HG03135 (cell line): Measurements from ENCODE around the gene CAMKMT.
A peak's percentile ranks its signal among the peaks of the same experiment; 100 is the strongest.
"Not testable (repeated sequence)": the region's sequence is repeated elsewhere in the genome, so short reads cannot be mapped to it uniquely, and the experiment has no call there.

ENCODE experiments used
- ATAC-seq: cut with Tn5 transposase; IDR thresholded peaks from one replicate; pipeline ENCODE4 v1.9.1; 2021; ENCODE audit warnings: mild to moderate bottlenecking, moderate library complexity; ENCODE audit not compliant: unreplicated experiment

CAMKMT gene

DNA sequence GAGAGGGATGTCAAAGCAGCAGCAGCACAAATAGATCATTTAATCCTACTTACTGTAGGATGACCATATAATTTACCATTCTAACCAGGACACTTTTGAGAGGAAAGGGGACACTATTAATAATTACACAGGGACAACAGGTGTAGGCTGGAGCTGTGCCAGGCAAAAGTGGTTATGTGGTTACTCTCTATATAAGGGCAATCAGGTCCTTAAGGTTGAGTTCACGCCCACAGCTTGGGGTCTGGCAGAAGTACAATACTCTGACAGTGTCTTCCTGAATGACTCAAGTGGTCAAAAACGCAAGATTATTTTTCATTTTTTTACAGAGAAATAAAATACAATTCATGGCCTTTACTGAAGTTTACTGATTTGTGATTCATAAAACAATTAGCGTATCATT lies 3.2 kb upstream of the CAMKMT start:
- peak; percentile 26 for ATAC-seq

DNA sequence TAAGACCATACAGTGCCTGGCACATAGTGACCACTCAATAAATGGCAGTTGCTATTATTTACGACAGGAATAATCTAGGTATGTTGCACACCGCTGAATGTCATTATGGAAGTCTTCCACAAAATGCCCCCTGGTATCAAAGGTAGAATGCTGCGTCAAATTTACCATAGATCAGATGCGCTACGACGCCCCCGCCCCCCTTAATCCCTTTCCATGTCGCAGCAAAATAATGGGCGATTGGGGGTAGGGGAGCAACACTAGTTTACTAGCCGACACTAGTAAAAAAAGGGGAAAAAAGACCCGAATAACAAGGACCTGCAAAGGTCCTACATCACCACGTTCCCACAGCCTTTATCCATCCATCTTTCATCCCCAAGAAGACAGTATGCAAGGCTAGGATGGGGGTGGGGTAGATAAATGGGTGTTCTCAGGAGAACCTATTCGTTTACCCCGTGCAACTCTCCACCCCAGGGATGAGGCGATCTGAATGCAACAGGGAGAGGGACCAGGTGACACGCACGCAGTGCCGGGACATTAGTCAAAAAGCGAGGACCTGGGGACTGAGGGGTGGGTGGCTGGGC lies 908 bp upstream of the CAMKMT start:
- ATAC-seq: peak; percentile 2

DNA sequence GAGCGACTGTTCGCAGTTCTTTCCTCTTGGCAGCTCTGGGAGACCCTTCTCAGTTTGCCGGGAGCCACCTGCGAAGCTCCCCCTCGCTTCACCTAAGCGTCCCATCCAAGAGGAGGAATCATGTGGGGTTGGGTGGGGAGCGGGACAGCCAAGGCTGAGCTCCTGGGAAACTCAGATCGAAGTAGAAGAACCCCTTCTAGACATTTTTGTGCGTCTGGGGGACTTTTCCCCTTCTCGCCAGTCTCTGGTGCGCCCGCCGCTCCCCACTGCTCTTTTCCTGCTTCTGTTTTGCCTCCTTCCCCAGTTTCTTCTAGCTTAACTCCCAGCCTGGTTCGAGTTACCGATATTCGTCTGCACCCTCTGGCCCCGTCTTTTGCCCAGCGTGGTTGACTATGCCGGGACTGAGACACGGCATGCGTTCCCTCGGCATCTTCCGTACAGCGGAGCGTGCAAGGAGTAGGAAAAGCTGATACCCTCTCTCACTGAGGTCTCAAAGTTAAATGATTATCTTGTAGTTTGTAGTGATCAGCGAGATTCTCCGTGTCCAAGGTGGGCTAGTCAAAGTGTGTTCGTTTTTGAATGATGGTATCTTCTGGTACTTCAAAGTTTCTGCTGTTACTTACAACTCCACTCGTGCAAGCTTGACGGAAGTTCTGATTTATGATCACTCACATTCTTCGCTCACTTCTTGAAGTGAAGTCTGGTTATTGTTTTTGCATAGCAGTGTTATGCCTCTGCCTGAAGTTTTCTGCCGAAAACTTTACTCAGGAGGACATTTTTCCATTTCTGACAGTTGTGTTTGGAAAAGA lies 664 bp downstream of the CAMKMT start:
- ATAC-seq: peak; percentile 15

DNA sequence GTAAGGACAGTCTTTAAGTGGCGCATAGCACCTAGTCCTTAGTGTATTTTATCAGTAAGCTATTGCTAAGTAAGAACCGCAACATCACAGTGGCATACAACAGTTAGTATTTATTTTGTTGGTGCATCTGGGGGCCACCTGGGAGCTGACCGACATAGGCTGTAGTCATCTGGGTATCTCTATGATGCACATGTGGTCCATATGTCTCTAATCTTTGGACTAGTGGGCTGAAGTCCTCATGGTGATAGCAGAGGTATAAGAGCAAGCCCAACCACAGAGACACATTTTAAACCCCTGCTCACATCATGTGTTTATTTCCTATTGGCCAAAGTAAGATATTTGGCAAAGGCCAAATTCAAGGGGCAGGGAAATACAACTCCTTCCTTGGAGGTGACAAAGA lies 2.9 kb downstream of the CAMKMT start:
- no peak for ATAC-seq

DNA sequence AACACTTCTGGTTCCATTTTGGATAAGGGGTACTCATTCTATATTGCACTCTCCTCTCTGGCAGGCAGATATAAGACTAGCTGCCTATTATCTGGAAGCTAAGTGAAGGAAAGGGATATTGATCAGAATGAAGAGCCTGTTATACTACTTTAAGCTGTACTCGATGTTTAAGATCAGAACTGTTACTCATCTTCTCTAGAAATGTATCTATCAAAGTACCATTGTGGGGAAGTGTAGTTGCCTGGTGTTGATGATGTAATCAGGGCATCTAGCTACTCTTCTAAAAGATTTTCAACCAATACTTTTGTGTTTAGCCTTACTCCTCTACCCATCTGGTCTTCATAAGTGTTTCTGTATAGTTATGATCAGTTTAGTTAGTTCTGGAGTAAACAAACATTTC lies 5.8 kb downstream of the CAMKMT start:
- ATAC-seq: no peak

DNA sequence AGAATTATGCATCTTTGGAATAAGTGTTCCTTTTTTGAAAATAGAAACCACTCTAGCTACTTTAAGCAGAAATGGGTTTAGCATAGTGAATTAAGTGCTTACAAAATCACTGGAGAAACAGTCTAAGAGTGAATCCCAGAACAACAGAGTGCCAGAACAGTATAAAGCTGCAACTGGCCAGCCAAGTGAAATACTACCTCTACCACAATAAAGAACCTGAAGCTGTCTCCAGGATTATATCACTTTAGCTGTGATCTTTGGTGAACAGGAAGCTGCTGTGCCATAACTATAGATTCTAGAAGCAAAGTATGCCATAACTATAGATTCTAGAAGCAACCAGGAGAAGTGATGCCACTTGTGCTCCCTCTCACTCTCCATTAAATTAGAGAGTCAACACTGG lies 7.6 kb downstream of the CAMKMT start:
- ATAC-seq: no peak

DNA sequence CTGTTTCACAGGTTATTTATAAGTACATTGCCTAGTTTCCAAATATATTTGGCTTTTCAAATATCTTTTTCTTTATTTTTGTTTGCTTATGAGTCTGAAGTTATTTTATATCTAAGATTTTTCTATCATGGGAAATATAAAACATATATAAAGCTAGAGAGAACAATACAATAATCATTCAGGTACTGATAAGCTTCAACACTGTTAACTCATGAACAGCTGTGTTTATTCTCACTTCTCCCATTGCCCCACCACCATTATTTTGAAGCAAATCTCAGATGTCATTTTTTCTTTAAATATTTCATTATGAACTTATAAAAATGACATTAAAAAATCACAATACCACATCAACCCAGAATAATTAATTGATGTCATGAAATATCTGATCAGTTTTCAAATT lies 9.7 kb downstream of the CAMKMT start:
- no peak for ATAC-seq

DNA sequence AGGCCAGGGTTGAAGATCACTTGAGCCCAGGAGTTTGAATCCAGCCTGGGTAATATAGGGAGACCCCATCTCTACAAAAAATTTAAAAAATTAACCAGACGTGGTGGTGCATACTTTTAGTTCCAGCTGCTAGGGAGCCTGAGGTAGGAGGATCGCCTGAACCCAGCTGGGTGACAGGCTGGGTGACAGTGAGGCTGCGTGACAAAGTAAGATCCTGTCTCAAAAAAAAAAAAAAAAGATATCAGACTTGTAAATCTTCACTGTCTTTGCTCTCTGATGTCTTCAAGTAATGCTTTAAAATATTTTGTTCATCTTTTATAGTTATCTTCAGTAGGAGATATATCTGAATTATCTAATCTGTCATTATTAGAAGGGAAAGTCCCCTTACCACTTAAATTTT lies 10.5 kb downstream of the CAMKMT start:
- no peak for ATAC-seq

DNA sequence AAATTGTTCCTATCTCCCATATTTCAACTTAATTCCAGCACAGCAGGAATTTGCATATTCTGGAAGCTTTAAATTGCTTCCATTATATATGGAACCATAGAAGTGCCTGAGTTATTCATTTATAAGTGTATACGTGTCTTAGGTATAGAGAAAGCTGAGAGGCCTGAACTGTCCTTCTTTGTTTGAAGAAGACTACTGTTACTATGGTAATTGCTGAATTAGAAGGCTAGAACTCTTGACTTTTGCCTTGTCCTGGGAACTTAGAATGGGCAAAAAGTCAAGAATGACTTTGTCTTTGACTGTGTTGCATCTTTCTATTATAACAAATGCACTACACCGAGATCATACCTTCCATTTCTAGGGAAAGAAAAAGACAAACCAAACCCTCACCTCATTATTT lies 15.7 kb downstream of the CAMKMT start:
- no peak for ATAC-seq

DNA sequence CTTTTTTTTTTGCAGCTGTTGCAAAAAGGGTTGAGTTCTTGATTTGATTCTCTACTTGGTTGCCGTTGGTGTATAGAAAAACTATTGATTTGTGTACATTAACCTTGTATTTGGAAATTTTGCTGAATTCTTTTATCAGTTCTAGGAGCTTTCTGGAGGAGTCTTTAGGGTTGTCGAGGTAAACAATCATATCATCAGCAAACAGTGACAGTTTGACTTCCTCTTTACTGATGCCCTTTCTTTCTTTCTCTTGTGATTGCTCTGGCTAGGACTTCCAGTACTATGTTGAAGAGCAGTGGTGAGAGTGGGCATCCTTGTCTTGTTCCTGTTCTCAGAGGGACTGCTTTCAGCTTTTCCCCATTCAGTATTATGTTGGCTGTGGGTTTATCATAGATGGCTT lies 23.5 kb downstream of the CAMKMT start:
- not testable (repeated sequence) for ATAC-seq

DNA sequence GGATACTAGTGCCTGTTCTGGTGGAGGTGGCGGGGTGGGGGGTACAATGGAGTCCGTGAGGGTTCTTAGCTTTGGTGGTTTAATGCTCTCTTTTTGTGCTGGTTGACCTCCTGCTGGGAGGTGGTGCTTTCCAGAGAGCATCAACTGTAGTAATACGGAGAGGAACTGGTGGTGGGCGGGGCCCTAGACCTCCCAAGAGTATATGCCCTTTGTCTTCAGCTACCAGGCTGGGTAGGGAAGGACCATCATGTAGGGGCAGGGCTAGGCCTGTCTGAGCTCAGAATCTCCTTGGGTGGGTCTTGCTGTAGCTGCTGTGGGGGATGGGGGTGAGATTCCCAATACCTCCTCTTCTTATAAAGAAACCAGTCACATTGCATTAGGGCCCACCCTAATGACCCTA lies 27.1 kb downstream of the CAMKMT start:
- ATAC-seq: no peak

DNA sequence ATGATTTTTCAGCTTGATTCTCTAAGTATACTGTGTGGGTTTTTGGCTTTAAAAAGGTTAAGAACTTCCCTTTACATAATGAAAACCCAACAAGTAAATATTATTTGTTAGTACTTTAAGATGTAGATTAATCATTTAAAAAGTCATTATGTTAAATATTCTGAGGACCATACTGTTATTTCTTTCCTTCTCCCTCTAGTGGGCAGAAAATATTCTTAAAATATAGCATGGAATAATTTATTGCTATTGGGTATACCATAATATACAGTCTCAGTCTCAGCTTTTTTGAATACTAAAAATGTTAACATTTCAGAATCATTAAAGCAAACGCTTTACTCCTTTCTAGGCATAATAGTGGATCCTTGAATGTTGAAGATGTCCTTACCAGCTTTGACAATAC lies 28.1 kb downstream of the CAMKMT start:
- ATAC-seq: no peak

DNA sequence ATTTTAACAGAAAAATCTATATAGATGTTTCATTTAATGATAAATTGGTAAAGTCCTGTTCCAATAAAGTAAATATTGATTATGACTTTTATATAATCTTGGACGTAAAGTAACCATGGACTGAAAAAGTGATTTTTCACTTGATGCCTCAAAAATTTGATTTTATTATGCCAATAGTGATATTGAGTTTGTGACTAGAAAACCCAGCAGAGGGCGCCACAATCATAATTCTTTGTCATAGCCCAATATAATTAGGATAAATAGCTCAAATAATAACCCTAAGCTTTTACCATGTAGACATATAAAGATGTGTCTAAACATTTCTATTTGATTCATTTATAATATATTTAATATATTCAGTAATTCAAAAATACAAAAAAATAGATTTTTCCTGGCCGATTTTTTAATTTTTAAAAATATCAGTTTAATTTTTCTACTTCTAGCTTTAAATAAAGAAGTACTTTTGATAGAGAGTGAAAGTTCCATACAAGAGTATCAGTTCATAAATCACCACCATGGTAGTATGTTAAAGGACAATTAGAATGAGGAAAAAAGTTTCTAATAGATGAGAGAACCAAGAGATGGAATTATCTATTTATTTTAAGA lies 30.7 kb downstream of the CAMKMT start:
- no peak for ATAC-seq

DNA sequence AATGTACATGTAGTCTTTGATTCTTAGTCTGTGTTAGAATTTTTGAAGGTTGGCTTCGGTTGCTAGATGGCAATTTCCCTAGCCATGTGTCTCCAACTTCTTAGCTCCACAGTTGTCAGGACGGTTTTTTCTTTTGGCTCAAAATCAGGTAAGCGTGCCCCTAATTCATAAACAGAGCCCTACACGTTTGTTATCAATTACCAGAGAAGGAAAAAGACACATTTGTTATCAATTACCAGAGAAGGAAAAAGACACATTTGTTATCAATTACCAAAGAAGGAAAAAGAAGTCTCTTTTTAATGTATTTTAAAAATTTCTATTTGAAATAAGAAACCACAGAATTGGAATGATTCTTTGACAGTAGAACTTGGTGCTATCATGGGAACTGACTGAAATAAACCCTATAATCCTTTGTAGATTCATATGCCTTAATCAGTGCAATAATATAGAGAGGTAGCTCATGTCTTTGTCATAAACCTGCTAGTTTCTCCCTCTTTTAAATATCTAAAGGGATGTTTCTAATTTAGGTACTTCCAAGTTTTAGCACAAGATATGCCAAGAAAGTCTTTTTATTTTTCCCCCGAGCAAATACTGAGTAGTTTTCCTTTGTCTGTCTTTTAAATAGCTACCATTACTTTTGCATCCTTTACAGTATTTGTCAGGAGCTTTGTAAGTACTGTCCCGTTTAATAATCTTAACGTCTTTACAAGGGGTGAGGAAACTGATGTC lies 35.9 kb downstream of the CAMKMT start:
- ATAC-seq: no peak

DNA sequence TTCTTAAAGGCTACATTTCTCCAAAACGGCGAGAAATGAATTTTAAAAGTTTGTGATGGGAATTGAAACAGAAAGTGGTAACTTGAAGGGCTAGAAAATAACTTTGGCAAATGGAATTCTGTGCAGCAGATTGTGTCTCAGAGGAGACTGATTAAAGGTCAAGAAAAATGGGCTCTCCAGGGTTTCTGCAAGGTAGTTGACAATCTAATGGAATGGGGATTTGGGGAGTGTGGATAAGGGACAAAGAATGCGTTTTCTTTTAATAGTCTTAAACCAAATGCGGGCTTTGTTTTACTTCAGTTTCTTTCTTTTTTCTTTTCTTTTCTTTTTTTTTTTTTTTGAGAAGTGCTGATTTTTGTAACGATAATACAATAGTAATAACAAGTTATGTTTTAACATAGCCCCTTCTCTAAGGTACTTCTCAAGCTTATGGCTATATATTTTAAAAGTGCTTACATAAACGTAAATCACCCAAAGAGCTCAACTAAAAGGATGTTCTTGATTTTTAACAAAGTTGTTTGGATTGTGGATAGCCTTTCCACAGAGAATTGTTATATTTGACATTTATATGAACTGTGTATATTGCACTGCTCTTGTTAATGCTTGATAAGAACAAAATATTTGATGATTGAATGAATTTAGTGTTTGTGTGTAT lies 36.6 kb downstream of the CAMKMT start:
- ATAC-seq: no peak

DNA sequence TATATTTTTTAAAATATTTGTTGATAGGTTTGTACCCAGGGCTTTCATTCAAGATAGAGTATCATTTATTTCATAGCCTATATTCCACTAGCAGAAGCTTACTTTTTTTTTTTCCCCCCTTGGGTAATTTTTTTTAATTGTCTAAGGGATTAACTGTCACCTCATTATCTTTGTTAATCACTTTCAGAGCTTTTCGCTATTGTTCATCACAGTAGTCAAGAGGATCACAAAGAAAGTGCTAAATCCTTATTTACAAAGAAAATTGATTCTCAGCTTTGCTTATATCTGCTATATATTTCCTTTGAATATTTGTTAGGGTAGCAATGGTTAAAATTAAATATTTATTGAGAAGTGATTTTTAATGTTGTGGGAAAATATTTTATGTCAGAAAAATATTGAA lies 59.0 kb downstream of the CAMKMT start:
- ATAC-seq: no peak

DNA sequence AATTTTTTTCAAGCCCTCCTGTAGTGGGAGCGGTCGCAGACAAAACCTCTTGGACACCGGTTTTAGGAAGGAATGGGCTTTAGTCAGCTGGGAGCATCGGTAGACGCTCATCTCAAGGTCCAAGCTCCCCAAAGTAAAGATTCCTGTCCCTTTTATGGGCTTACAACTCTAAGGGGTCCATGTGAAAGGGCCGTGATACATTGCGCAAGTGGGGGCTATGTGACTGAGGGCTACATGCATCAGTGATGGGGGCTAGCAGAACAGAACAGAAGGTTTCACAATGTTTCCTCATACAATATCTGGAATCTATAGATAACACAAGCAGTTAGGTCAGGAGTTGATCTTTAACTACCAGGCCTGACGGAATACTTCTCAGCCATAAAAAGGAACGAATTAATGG lies 62.5 kb downstream of the CAMKMT start:
- ATAC-seq: no peak

DNA sequence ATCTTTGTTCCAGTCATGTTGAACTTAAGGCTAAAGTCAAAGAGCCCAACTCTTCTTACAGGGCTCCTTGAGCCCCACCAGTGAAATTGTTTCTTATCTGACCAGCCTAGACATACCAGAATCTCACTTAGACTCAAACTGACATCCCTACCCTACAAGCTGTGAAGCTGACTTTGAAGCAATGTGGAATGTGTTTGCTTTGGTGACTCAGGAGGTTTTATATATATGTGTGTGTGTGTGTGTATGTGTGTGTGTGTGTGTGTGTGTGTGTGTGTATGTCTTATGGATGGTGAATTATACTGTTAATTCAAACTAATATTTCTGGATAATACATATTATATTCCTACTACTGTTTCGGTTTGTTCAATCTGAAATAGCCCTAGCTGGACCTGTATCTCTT lies 67.3 kb downstream of the CAMKMT start:
- ATAC-seq: no peak

DNA sequence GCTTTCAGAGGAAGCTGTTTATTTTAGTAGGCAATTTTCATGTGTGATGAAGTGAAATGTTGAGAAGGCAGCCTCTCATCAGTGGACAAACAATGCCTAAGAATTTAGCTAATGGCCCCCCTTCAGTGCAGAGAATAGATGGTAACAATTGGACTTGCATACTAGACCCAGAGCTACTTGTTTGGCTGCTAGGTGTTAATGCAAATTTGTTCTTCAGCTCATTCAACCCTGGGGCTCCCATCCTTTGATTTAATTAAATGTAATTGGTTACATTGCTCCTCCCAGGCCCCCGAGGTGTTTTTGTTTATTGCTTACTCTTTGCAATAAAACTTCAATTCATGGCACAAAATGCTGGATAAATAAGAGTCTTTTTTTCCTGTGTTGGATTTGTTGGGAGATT lies 68.6 kb downstream of the CAMKMT start:
- no peak for ATAC-seq

DNA sequence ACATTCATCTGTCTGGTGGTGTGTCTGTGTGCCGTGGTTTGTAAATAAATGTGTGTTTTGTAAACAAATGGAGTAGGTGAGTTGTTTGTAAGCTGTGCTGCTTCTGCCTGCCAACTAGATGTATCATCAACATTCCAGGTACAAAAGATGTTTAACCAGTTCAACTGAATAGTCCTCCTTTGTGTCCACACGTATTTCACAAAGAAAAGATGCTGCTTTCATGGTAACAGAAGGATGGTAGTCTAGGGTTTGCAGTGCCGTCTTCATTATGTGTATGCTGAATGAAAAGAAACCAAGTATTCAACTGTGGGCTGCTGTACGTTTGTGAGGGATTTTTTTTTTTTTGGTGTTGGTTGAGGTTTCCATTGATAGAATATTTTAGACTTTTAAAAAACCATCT lies 72.1 kb downstream of the CAMKMT start:
- no peak for ATAC-seq

DNA sequence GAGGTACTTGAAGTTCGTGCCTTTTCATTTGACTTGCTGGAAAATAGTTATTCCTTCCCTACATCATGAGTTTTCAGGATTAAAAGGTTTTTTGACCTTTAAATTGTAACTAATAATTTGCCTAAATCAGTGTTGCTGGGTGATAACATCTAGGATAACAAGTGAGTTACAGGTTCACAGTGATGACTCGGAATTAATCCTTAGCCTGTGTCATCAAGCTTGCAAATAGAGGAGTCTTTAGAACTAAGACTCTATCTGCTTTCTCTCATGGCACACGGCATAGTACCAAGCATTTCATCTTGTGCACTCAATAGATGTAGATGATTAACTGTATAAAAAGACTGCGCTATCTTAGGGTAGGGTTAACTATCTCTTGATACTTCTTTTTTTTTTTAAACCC lies 79.5 kb downstream of the CAMKMT start:
- no peak for ATAC-seq
